ENCODE measurements around the gene ATG16L2.
"Not testable (repeated sequence)": the region's sequence is repeated elsewhere in the genome, so short reads cannot be mapped to it uniquely, and the experiment has no call there.

The ATG16L2 gene

GRCh38 chr11:72805216-72805615 is 9.0 kb upstream of the ATG16L2 start:
- DNase-seq: no peak

DNA sequence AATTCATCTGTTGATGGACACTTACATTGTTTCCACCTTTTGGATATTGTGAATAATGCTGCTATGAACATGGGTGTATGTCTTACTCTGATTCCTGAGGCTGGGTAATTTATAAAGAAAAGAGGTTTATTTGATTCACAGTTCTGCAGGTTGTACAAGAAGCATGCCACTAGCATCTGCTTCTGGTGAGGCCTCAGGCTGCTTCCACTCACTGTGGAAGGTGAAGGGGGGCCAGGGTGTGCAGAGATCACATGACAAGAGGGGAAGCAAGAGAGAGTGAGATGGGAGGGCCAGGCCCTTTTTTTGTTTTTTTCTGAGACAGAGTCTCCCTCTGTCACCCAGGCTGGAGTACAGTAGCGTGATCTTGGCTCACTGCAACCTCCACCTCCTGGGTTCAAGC is 7.8 kb upstream of the ATG16L2 start:
- DNase-seq: not testable (repeated sequence)

GRCh38 chr11:72807021-72807693 is 7.1 kb upstream of the ATG16L2 start:
- no peak for DNase-seq

- no peak for DNase-seq
Observed at GRCh38 chr11:72807792-72808191, 6.4 kb upstream of the ATG16L2 start.

DNA sequence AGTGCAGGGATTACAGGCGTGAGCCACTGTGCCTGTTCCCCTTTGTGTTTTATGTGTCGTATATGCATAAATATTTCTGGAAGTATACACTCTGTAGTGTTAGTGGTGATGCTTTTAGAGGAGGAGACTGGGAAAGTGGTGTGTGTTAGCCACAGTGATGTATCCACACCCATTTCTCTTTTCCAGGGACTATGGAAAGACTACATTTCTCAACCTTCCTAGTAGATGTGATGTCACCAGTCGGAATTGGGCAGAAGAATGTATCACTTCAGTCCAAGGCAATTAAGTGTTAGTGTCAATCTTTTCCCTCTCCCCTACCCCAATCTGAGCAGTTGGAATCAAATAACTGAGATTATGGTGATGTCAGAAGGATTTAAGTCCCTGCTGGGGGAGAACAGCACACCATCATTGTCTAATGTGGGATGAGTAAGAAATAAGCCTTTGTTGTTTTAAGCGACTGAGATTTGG is 5.8 kb upstream of the ATG16L2 start:
- DNase-seq: no peak

DNA sequence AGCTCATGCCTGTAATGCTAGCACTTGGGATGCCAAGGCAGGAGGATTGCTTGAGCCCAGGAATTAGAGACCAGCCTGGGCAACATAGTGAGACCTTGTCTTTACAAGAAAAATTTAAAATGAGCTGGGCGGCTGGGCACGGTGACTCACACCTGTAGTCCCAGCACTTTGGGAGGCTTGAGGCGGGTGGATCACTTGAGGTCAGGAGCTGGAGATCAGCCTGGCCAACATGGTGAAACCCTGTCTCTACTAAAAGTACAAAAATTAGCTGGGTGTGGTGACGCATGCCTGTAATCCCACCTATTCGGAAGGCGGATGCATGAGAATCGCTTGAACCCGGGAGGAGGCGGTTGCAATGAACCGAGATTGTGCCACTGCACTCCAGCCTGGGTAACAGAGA is 2.5 kb upstream of the ATG16L2 start:
- not testable (repeated sequence) for DNase-seq

GRCh38 chr11:72812604-72812966 is 1.6 kb upstream of the ATG16L2 start:
- DNase-seq: peak; percentile 51

GRCh38 chr11:72812967-72813739 is 1.1 kb upstream of the ATG16L2 start:
- DNase-seq: no peak

GRCh38 chr11:72813740-72814285 is 398 bp upstream of the ATG16L2 start:
- peak; percentile 58 for DNase-seq

GRCh38 chr11:72815110-72815618 is 953 bp downstream of the ATG16L2 start:
- no peak for DNase-seq

DNA sequence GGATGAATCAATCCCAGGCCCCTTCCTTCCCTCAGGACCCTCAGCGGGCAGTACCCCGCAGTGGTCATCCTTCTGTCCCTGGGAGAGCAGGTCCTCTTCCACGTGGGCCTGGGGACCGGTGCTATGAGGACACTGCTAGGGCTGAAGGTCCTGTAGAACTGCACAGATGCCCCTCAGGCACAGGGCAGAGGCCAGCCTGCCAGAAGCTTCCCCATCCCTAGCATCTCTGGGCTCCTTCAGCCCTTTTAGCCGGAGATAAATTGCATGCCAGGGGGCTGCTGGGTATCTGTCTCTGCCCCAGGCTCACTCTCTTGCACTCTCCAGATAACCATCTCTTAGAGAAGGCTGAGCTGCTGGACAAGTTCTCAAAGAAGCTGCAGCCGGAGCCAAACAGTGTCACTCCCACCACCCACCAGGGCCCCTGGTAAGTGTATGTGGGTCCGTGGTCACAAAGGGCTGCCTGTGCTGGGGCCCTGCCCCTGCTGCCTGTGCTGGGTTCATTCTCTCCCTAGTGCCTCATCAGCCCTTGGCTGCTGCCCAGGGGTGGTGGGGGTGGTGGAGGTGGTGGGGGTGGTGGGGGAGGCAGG is 2.3 kb downstream of the ATG16L2 start:
- no peak for DNase-seq

DNA sequence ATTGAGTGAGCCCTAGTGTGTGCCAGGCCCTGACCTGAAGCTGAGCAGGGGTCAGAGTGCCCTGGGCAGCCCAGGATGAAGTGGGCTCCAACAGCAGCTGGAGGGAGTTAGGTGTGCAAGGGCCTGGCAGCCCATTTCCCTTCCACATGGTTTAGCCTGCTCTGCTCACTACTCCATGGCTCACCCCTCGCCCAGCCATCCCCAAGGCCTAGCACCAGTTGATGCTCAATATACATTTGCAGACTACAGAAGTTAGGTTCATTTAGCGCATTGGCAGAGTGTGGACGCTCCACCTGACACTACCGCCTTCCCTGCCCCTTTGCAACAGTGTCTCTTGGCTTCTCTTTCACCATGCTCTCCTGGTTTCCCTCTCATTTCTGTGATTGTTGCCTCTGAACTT is 3.8 kb downstream of the ATG16L2 start:
- DNase-seq: no peak

- DNase-seq: no peak
Observed at GRCh38 chr11:72818971-72819370, 4.8 kb downstream of the ATG16L2 start.

- DNase-seq: no peak
Observed at GRCh38 chr11:72820439-72821139, 6.4 kb downstream of the ATG16L2 start.

GRCh38 chr11:72821221-72821919 is 7.2 kb downstream of the ATG16L2 start:
- no peak for DNase-seq

DNA sequence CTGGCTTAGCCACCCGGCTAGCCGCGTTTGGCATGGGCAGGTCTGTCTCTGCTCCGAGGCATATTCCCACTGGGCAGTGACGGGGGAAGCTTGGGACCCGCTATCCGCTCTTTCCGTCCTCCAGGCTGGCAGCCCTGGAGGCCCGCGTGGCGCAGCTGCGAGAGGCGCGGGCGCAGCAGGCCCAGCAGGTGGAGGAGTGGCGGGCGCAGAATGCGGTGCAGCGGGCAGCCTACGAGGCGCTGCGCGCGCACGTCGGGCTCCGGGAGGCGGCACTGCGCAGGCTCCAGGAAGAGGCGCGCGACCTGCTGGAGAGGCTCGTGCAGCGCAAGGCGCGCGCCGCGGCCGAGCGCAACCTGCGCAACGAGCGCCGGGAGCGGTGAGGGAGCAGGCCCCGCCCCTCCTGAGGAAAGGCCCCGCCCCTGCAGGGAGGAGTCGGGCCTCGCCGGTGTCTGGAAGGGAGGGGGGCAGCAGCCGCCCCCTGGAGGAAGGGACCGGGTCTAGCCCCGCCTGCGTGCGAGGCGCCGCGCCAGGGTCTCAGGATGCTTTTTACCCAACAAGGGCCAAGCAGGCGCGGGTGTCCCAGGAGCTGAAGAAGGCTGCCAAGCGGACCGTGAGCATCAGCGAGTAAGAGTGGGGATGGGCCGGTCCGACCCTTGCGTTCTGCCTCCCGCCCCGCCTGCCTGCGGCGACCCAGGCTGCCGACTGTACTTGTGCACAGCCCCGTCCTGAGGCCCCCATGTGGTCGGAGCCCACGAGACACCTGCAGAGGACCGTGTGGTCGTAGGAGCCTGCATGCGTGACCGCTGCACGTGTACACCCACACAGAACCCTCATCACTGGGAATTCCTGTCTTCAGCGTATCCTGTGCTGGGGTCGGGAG is 7.9 kb downstream of the ATG16L2 start:
- peak; percentile 89 for DNase-seq

GRCh38 chr11:72823105-72823804 is 9.0 kb downstream of the ATG16L2 start:
- DNase-seq: no peak

DNA sequence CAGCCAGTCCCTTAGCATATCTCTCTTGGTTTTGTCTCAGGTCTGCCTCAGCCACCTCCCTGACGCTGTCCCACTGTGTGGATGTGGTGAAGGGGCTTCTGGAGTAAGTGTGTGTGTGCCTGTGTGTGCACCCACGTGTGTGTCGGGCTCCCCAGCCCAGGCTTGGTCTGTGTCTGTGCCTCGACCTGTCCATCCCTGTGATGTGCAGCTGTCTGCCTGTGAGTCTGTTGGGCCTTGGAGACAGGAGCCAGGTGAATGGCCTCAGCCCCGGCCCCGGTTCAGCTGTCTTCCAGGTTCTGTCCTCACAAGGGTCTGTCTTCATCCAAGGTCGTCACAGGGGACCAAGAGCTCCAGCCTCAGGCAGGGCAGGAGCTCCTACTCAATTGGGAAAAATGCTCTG is 9.8 kb downstream of the ATG16L2 start:
- no peak for DNase-seq

DNA sequence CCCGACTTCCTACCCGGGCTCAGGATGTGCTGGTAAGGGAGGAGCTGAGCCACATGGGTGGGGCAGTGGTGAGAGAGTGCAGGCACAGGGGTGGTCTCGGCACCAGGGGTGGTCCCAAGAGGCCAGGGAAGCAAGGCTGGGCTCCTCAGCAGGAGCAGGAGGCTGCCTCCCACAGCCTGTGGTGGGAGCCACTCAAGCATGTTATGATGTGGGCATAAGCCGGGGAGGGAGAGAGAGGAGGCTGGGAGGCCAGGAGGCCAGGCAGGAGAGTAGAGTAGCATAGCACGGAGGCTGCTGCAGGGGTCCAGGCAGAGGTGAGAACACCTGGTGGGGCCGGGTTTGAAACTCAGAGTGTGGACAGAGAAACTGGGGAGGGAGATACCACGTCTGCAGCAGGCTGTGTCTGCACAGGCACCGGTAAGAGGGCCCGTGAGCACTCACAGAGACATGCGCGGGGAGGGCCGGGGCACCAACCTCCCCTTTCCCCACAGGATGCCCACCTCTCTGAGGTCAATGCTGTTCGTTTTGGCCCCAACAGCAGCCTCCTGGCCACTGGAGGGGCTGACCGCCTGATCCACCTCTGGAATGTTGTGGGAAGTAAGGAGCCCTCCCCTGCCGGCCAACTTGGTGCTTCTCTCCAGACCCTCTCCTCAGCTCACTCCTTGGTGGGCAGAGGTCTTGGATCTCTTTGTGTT is 10.7 kb downstream of the ATG16L2 start:
- no peak for DNase-seq

DNA sequence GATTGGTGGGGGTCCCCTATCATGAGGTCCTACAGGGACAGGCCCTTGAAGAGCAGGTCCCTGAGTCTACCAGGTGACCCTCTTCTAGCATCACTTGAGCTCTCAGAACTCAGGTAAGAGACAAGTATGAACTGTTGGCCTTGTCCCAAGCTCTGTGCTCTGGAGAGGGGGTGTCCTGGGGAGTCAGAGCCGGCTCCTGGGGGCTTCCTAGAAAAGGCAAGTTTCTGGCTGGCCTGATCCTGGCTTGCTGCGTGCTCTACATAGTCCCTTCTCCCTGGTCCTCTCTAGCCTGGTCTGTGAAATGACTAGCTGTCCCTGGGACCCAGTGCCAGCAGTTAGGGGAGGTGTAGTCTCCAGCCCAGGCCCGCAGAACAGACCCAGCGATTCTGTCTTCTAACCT is 11.4 kb downstream of the ATG16L2 start:
- no peak for DNase-seq
